ENCODE measurements around the gene COL24A1. TPM values are rescaled to one million over a fixed set of nuclear protein-coding genes. Genes with fewer than 3 reads are reported as not detected.

The COL24A1 gene
- total and polyA plus RNA-seq, 2 of the 13 experiments (the other 11 are each of a cell fraction or from before 2014, with no cell fraction given): 0.04 to 0.13 TPM

DNA sequence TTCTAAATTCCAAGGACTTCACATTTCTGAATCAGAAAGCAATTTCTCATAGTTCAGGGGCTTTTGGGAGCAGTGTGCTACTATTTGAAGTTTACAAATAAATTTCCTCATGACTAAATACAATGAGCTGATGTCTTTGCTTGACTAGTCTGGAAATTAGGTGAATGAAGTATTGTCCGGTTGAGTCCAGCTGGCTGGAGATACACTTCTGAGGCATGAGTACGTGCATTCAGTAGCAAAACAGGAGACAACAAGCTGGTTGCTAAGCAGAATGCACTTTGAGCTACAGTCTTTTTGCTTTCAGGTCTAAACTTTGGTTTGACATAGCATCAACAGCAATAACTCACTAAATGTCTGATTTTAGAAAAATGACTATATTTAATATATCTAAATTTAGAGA lies 475.5 kb downstream of the COL24A1 start (continued):
- TF ChIP-seq ZNF589 (CRISPR knock-in tag; conservative IDR thresholded peaks at IDR 0.05) (no peak), CHCHD3 (CRISPR knock-in tag; IDR thresholded peaks at IDR 0.05) (no peak), MIXL1 (CRISPR knock-in tag; IDR thresholded peaks at IDR 0.05) (peak; percentile 66; the same call in 1 of the 2 replicates), ZNF329 (CRISPR knock-in tag; IDR thresholded peaks at IDR 0.05; ENCODE audit: low read depth) (no peak), RFX5 (IDR thresholded peaks at IDR 0.05; ENCODE audit: low read depth, low read length) (peak; percentile 85), NR1H2 (CRISPR knock-in tag; IDR thresholded peaks at IDR 0.05; ENCODE audit: borderline replicate concordance, low read depth) (no peak), ZBTB7B (CRISPR knock-in tag; IDR thresholded peaks at IDR 0.05) (no peak), KLF12 (CRISPR knock-in tag; IDR thresholded peaks at IDR 0.05; ENCODE audit: borderline replicate concordance) (no peak), SIN3A (IDR thresholded peaks at IDR 0.05; ENCODE audit: borderline replicate concordance, low read depth, low read length) (peak; percentile 57; the same call in 1 of the 2 replicates), ZNF510 (CRISPR knock-in tag; IDR thresholded peaks at IDR 0.05; ENCODE audit: low read depth) (no peak), KMT2A (CRISPR knock-in tag; IDR thresholded peaks at IDR 0.05) (no peak; the same call in 1 of the 2 replicates), ZNF547 (CRISPR knock-in tag; IDR thresholded peaks at IDR 0.05) (no peak), TAF1 (CRISPR knock-in tag; IDR thresholded peaks at IDR 0.05) (no peak)
- TF ChIP-seq, protein P1, sequence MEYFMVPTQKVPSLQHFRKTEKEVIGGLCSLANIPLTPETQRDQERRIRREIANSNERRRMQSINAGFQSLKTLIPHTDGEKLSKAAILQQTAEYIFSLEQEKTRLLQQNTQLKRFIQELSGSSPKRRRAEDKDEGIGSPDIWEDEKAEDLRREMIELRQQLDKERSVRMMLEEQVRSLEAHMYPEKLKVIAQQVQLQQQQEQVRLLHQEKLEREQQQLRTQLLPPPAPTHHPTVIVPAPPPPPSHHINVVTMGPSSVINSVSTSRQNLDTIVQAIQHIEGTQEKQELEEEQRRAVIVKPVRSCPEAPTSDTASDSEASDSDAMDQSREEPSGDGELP (IDR thresholded peaks at IDR 0.05; ENCODE audit: borderline replicate concordance, low read depth): peak; percentile 95
- TF ChIP-seq, protein P2, sequence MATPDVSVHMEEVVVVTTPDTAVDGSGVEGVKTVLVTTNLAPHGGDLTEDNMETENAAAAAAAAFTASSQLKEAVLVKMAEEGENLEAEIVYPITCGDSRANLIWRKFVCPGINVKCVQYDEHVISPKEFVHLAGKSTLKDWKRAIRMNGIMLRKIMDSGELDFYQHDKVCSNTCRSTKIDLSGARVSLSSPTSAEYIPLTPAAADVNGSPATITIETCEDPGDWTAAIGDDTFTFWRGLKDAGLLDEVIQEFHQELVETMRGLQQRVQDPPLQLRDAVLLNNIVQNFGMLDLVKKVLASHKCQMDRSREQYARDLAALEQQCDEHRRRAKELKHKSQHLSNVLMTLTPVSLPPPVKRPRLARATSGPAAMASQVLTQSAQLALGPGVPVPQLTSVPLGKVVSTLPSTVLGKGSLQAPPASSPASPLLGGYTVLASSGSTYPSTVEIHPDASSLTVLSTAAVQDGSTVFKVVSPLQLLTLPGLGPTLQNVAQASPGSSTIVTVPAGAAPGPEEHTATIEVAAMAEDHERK (CRISPR knock-in tag; IDR thresholded peaks at IDR 0.05; ENCODE audit: low read depth): no peak
- TF ChIP-seq, protein P3, sequence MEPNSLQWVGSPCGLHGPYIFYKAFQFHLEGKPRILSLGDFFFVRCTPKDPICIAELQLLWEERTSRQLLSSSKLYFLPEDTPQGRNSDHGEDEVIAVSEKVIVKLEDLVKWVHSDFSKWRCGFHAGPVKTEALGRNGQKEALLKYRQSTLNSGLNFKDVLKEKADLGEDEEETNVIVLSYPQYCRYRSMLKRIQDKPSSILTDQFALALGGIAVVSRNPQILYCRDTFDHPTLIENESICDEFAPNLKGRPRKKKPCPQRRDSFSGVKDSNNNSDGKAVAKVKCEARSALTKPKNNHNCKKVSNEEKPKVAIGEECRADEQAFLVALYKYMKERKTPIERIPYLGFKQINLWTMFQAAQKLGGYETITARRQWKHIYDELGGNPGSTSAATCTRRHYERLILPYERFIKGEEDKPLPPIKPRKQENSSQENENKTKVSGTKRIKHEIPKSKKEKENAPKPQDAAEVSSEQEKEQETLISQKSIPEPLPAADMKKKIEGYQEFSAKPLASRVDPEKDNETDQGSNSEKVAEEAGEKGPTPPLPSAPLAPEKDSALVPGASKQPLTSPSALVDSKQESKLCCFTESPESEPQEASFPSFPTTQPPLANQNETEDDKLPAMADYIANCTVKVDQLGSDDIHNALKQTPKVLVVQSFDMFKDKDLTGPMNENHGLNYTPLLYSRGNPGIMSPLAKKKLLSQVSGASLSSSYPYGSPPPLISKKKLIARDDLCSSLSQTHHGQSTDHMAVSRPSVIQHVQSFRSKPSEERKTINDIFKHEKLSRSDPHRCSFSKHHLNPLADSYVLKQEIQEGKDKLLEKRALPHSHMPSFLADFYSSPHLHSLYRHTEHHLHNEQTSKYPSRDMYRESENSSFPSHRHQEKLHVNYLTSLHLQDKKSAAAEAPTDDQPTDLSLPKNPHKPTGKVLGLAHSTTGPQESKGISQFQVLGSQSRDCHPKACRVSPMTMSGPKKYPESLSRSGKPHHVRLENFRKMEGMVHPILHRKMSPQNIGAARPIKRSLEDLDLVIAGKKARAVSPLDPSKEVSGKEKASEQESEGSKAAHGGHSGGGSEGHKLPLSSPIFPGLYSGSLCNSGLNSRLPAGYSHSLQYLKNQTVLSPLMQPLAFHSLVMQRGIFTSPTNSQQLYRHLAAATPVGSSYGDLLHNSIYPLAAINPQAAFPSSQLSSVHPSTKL (CRISPR knock-in tag; IDR thresholded peaks at IDR 0.05): peak; percentile 87
- TF ChIP-seq, protein P4, sequence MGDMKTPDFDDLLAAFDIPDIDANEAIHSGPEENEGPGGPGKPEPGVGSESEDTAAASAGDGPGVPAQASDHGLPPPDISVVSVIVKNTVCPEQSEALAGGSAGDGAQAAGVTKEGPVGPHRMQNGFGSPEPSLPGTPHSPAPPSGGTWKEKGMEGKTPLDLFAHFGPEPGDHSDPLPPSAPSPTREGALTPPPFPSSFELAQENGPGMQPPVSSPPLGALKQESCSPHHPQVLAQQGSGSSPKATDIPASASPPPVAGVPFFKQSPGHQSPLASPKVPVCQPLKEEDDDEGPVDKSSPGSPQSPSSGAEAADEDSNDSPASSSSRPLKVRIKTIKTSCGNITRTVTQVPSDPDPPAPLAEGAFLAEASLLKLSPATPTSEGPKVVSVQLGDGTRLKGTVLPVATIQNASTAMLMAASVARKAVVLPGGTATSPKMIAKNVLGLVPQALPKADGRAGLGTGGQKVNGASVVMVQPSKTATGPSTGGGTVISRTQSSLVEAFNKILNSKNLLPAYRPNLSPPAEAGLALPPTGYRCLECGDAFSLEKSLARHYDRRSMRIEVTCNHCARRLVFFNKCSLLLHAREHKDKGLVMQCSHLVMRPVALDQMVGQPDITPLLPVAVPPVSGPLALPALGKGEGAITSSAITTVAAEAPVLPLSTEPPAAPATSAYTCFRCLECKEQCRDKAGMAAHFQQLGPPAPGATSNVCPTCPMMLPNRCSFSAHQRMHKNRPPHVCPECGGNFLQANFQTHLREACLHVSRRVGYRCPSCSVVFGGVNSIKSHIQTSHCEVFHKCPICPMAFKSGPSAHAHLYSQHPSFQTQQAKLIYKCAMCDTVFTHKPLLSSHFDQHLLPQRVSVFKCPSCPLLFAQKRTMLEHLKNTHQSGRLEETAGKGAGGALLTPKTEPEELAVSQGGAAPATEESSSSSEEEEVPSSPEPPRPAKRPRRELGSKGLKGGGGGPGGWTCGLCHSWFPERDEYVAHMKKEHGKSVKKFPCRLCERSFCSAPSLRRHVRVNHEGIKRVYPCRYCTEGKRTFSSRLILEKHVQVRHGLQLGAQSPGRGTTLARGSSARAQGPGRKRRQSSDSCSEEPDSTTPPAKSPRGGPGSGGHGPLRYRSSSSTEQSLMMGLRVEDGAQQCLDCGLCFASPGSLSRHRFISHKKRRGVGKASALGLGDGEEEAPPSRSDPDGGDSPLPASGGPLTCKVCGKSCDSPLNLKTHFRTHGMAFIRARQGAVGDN (CRISPR knock-in tag; IDR thresholded peaks at IDR 0.05): no peak
- TF ChIP-seq, protein P5, sequence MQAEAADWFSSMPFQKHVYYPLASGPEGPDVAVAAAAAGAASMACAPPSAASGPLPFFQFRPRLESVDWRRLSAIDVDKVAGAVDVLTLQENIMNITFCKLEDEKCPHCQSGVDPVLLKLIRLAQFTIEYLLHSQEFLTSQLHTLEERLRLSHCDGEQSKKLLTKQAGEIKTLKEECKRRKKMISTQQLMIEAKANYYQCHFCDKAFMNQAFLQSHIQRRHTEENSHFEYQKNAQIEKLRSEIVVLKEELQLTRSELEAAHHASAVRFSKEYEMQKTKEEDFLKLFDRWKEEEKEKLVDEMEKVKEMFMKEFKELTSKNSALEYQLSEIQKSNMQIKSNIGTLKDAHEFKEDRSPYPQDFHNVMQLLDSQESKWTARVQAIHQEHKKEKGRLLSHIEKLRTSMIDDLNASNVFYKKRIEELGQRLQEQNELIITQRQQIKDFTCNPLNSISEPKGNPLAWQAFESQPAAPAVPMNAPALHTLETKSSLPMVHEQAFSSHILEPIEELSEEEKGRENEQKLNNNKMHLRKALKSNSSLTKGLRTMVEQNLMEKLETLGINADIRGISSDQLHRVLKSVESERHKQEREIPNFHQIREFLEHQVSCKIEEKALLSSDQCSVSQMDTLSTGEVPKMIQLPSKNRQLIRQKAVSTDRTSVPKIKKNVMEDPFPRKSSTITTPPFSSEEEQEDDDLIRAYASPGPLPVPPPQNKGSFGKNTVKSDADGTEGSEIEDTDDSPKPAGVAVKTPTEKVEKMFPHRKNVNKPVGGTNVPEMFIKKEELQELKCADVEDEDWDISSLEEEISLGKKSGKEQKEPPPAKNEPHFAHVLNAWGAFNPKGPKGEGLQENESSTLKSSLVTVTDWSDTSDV (CRISPR knock-in tag; IDR thresholded peaks at IDR 0.05): no peak
